Stimulated activated CD4-positive, alpha-beta T cell treated with anti-CD3 and anti-CD28 coated beads, TNF-alpha, amount 100 ng/mL, for 1 hour (primary cell): ENCODE results near the gene TEX36.
"Not testable (repeated sequence)": the region's sequence is repeated elsewhere in the genome, so short reads cannot be mapped to it uniquely, and the experiment has no call there.

Experiments
- DNase-seq, 3 donors: peaks; one replicate each; pipeline ENCODE4 v3.0.0-alpha.2; 2020; ENCODE audit warnings: low read depth in 3 of 3, low spot score in 1 of 3

Gene TEX36

GRCh38 chr10:125683063-125683462 is at the start of gene TEX36:
TEX36 (minus strand) TSS chr10:125683163; CDS start chr10:125682989, 174 bp downstream.
- no peak for DNase-seq

- no peak for DNase-seq
Observed at GRCh38 chr10:125727436-125727835, 44.5 kb upstream of the TEX36 start.

DNA sequence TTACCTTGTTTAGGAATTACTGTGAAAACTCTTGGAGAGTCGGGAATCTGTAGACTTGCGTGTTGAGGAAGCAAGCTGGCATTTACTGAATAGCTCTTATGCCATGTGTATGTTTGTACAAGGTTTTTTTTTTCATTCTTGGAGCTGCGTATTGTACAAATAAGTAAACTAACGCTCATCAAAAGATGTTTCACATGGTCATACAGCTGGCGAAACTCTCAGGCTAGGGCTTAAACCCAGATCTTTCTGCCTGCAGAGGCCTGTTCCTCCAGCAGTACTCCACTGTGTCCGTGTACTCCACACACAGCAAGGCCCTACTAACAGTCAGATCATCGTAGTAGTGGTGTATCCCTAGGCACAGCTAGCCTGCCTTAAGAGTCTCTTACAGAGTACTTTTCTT is 44.0 kb upstream of the TEX36 start:
- DNase-seq, result no peak

GRCh38 chr10:125722811-125723210 is 39.8 kb upstream of the TEX36 start:
- no peak for DNase-seq

- no peak for DNase-seq
Observed at GRCh38 chr10:125721035-125721434, 38.1 kb upstream of the TEX36 start.

DNA sequence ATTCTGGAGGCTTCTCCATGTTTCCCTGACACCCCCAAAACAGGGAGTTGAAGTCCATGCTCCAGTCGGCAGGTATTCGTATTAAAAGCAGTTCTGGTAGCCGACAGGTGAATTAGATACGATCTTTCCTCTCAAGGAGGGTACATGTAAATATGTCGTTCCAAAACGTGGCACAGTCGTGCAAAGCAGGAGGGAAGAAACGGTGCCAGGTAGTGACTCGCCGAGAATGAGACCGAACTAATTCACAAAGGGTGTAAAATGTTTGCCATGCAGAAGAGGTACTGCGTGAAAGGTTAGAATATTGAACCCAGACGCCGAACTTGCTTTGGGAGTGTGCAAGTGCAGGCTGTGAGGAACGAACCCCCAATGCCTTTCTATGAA is 37.0 kb upstream of the TEX36 start:
- no peak for DNase-seq

- DNase-seq, result peak; percentile 97 to 99 (median 99)
Observed at GRCh38 chr10:125719173-125720001, 36.4 kb upstream of the TEX36 start, which contains the start of gene EDRF1. EDRF1 (plus strand) TSS chr10:125719709; CDS start chr10:125719808, 99 bp downstream.

GRCh38 chr10:125714728-125715127 is 31.8 kb upstream of the TEX36 start:
- DNase-seq, result not testable (repeated sequence)

DNA sequence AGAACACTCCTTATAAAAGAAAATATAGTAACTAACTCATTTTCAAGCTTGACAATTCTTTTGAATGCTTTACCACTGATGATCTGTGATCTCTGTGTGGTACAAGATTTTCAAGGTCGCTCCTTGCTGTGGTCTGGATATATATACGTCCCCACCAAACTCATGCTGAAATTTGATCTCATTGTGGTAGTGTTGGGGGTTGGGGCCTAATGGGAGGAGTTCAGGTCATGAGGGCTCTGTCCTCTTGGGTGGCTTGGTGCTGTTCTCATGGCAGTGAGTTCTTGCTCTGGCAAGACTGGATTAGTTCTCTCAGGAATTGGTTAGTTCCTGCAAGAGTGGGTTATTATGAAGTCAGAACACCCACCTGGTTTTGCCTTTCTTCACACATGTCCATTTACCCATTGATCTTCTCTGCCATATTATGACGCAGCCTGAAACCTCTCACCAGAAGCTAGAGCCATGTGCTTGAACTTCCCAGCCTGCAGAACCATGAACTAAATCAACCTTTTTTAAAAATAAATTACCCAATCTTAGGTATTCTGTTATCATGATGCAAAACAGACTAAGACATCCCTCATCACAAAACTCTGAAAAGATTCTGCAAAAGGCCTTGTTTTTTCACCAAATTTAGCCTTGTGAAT is 28.3 kb upstream of the TEX36 start:
- no peak for DNase-seq

DNA sequence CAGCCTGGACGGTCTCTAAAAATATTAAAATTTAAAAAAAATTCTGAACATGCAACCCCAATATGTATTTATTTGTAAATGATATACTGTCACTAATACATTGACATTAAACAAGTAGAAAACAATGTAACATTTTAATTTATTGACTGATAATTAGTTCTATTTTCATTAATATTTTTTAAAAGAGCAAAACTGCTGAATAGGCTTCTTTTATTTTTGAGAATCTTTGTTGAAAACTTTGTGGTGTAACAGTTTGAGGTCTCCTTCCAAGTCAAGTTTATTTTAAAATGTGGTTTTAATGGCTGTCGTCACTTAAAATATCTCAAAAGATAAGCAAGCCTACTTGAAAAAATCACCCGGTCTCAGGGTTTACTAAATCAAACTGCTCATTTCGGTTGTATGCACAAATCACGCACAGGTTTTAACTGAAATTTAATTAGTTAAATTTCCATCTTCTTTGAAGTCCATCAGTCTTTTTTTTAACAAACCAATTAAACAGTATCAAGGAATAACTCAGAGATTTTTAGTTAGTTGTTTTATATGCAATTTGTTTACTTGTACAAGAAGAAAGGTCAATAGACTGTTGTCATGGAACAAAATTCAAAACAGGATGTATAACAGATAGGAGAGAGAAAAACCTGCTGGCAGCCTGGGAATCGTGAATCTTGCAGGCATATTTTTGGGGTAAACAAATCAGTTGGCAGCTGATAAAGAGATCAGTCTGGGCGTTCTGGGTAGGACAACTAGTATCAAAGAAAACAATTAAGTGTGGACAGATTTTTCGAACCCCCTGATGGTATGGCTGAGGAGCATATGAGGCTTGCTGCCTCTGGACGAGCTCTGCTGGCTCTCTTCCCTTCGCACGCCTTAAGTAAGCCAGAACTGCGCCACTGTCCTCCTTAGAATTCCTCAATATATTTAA is 26.9 kb upstream of the TEX36 start:
- DNase-seq, result no peak

GRCh38 chr10:125708971-125709503 is 26.1 kb upstream of the TEX36 start:
- DNase-seq, result no peak

DNA sequence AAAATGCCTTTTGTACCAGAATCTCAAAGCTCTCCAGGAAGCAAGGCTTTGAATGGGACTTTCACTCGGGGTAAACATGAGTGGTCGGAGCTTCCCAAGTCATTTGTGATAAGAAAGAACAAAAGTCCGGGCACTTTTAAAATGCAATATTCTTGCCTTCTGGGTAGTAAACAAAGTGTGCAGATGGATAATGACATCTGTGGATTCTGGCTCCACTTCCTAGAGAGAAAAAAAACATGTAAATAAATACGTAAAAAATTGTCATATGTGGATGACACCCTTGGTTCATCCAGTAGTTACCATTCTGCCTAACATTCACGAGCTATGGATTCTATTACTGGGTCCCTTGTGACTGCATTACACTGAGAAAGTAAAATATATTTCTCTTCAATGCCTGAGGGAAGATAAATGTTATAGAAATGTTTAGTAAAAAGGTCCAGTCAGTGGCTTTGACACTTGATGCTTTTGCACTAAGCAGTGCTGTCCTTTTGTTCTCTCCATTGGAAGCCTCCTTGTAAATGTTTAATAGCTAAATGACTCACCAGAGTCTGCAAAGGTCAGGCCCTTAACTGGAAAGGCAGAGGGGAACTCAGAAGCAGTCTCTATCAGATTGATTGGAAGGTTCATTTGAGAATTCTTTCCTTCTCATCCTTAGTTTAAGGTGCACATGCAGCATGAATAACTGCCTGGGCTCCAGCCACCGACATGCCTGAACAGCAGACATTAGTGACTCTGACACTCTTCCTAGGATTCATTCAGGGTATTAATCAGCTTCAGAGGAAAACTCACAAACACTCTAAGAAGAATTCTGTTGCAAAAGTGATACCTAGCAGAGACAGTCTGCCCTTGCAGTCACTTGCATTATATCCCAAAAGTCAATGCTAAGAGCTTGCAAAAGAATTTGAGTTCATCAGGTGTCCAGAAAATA is 24.8 kb upstream of the TEX36 start:
- DNase-seq, result no peak

DNA sequence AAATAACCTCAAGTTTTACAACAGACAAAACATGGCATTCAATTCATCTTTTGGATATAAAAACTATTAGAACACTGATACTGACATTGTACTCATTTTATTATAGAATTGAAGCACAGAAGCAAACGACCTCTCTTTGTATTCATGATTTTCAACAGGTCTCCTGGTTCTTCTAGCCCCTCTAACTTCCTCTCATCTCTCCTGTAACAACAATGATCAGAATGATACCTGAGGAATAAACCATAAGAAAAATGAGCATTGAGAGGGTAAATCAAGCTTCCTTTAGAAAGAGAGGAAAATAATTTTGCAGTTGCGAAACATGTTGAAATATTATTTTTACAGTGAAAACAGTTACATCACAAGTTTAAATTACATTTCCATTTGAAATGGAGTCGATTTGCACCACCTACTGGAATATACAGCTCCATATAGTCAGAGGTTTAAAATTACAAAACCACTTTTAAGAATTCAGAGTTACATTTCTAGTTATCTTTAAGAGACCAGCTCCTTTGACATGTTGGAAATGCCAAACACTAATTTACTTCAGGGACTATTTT is 17.5 kb upstream of the TEX36 start:
- no peak for DNase-seq

- no peak for DNase-seq
Observed at GRCh38 chr10:125699562-125700143, 16.7 kb upstream of the TEX36 start.

- no peak for DNase-seq
Observed at GRCh38 chr10:125698481-125698998, 15.6 kb upstream of the TEX36 start.

- not testable (repeated sequence) for DNase-seq
Observed at GRCh38 chr10:125696884-125697283, 13.9 kb upstream of the TEX36 start.

- DNase-seq, result no peak
Observed at GRCh38 chr10:125694883-125695282, 11.9 kb upstream of the TEX36 start.

GRCh38 chr10:125693524-125693847 is 10.5 kb upstream of the TEX36 start:
- no peak for DNase-seq
